IMR-90 (cell line): ENCODE measurements around the gene CASZ1. TPM values are rescaled to one million over a fixed set of nuclear protein-coding genes. Genes with fewer than 3 reads are reported as not detected.

Source experiments
- ATAC-seq: fragments of 200-7000 bp; cut with Tn5 transposase; 2 replicates; pipeline ENCODE4 v1.9.1; 2020; ENCODE audit warnings: low read depth, mild to moderate bottlenecking, moderate library complexity
- BruUV-seq: library from RNA; stranded (reverse); fragments of 400-500 nt; replicated peaks from 2 replicates; lab custom pipeline; 2021; lab: Mats Ljungman, UMichigan
- CTCF ChIA-PET: fragments of 300-600 bp; formaldehyde crosslinking; extraction: SDS; loops from one replicate; lab custom pipeline; 2021; ENCODE audit warnings: antibody characterized with exemption; lab: Yijun Ruan, JAX
- POLR2A ChIA-PET: fragments of 300-600 bp; sonication (Branson Sonifier 250); formaldehyde crosslinking; loops from one replicate; lab custom pipeline; 2022; ENCODE audit warnings: antibody characterized with exemption; ENCODE audit not compliant: unreplicated experiment; lab: Charles Lee
- DNase-seq: peaks from one replicate; pipeline ENCODE4 v3.0.0; 2013
- H2AFZ ChIP-seq: replicated peaks from 2 replicates; pipeline ENCODE3; 2013; ENCODE audit warnings: low read length, mild to moderate bottlenecking; ENCODE audit not compliant: poor library complexity
- H2AK5ac ChIP-seq: 2 replicates; pipeline ENCODE4 v1.6.1; 2013; ENCODE audit warnings: low read depth, low read length, inconsistent platforms
- H2AK9ac ChIP-seq: replicated peaks from 2 replicates; pipeline ENCODE3; 2013; ENCODE audit warnings: mild to moderate bottlenecking, low read depth, low read length, moderate library complexity; ENCODE audit not compliant: poor library complexity
- H2BK120ac ChIP-seq: 2 replicates; pipeline ENCODE4 v1.6.1; 2013; ENCODE audit warnings: low read depth, low read length, inconsistent platforms
- H2BK15ac ChIP-seq: 3 replicates; pipeline ENCODE4 v1.6.1; 2013; ENCODE audit warnings: low read depth, low read length, inconsistent platforms
- H2BK20ac ChIP-seq: 2 replicates; pipeline ENCODE4 v1.6.1; 2013; ENCODE audit warnings: low read depth, mild to moderate bottlenecking, inconsistent platforms, low read length, moderate library complexity
- H2BK5ac ChIP-seq: 2 replicates; pipeline ENCODE4 v1.6.1; 2013; ENCODE audit warnings: mild to moderate bottlenecking, low read depth, low read length, inconsistent platforms; ENCODE audit not compliant: poor library complexity, severe bottlenecking
- H3K14ac ChIP-seq: replicated peaks from 2 replicates; pipeline ENCODE4 v1.6.1; 2013; ENCODE audit warnings: low read depth, low read length, inconsistent platforms
- H3K18ac ChIP-seq: 2 replicates; pipeline ENCODE4 v1.6.1; 2013; ENCODE audit warnings: low read depth, low read length, control low read depth
- H3K23ac ChIP-seq: 2 replicates; pipeline ENCODE4 v1.6.1; 2013; ENCODE audit warnings: low read depth, low read length, inconsistent platforms
- H3K27ac ChIP-seq: 2 replicates; pipeline ENCODE4 v1.5.1; 2013; ENCODE audit warnings: mild to moderate bottlenecking, control low read depth, low read length; ENCODE audit not compliant: insufficient read depth
- H3K27me3 ChIP-seq: 2 replicates; pipeline ENCODE4 v1.6.1; 2013; ENCODE audit warnings: low read length; ENCODE audit not compliant: control insufficient read depth, insufficient read depth
- H3K36me3 ChIP-seq: 2 replicates; pipeline ENCODE4 v1.6.1; 2013; ENCODE audit warnings: low read length, mixed read lengths; ENCODE audit not compliant: control insufficient read depth, insufficient read depth
- H3K4ac ChIP-seq: 2 replicates; pipeline ENCODE4 v1.6.1; 2013; ENCODE audit warnings: low read depth, low read length, inconsistent platforms
- H3K4me1 ChIP-seq: 2 replicates; pipeline ENCODE4 v1.6.1; 2013; ENCODE audit warnings: low read length, mixed read lengths; ENCODE audit not compliant: control insufficient read depth, insufficient read depth
- H3K4me2 ChIP-seq: 2 replicates; pipeline ENCODE4 v1.6.1; 2013; ENCODE audit warnings: low read depth, mild to moderate bottlenecking, control low read depth, low read length, moderate library complexity
- H3K4me3 ChIP-seq: 2 replicates; pipeline ENCODE4 v1.5.1; 2013; ENCODE audit warnings: low read depth, mild to moderate bottlenecking, control low read depth, low read length, moderate library complexity; ENCODE audit not compliant: insufficient read depth
- H3K56ac ChIP-seq: 2 replicates; pipeline ENCODE4 v1.6.1; 2013; ENCODE audit warnings: low read length, inconsistent platforms; ENCODE audit not compliant: insufficient read depth; ENCODE audit errors: extremely low read depth
- H3K79me1 ChIP-seq, 2 experiments: 2 replicates each; pipeline ENCODE4 v1.6.1; 2013; ENCODE audit warnings: low read length in 2 of 2, inconsistent platforms in 1 of 2, low read depth in 1 of 2
- H3K9ac ChIP-seq: 2 replicates; pipeline ENCODE4 v1.6.1; 2013; ENCODE audit warnings: low read depth, low read length, control low read depth
- H3K9me1 ChIP-seq: 2 replicates; pipeline ENCODE4 v1.6.1; 2013; ENCODE audit warnings: low read length, inconsistent platforms; ENCODE audit not compliant: insufficient read depth
- H3K9me3 ChIP-seq: 2 replicates; pipeline ENCODE4 v1.6.1; 2013; ENCODE audit warnings: low read length; ENCODE audit not compliant: control insufficient read depth, insufficient read depth
- H4K20me1 ChIP-seq: 2 replicates; pipeline ENCODE4 v1.6.1; 2013; ENCODE audit warnings: low read length, inconsistent platforms; ENCODE audit not compliant: insufficient read depth
- H4K5ac ChIP-seq: 2 replicates; pipeline ENCODE4 v1.6.1; 2013; ENCODE audit warnings: mild to moderate bottlenecking, low read depth, low read length, control low read depth
- H4K8ac ChIP-seq, 2 experiments: 2 replicates each; pipeline ENCODE4 v1.6.1; 2013; ENCODE audit warnings: low read depth in 2 of 2, low read length in 2 of 2, control low read depth in 1 of 2, inconsistent platforms in 1 of 2
- H4K91ac ChIP-seq: 2 replicates; pipeline ENCODE4 v1.6.1; 2013; ENCODE audit warnings: low read depth, low read length, inconsistent platforms; ENCODE audit not compliant: insufficient read depth
- BHLHE40 ChIP-seq: fragments of 150-350 bp; IDR thresholded peaks from 2 replicates; pipeline ENCODE4 v1.6.1; 2016; ENCODE audit warnings: mild to moderate bottlenecking, low read depth, low read length
- CEBPB ChIP-seq: IDR thresholded peaks from 2 replicates; pipeline ENCODE4 v1.6.1; 2012; ENCODE audit warnings: low read depth, low read length, improper control_type of control experiment
- CHD1 ChIP-seq: IDR thresholded peaks from 2 replicates; pipeline ENCODE4 v1.6.1; 2012; ENCODE audit warnings: low read depth, low read length, improper control_type of control experiment
- FOS ChIP-seq: fragments of 150-350 bp; IDR thresholded peaks from 2 replicates; pipeline ENCODE4 v1.6.1; 2016; ENCODE audit warnings: low read depth, low read length
- MAFK ChIP-seq: IDR thresholded peaks from 2 replicates; pipeline ENCODE4 v1.6.1; 2012; ENCODE audit warnings: low read depth, low read length, improper control_type of control experiment
- MAZ ChIP-seq: IDR thresholded peaks from 2 replicates; pipeline ENCODE4 v1.6.1; 2012; ENCODE audit warnings: low read depth, mild to moderate bottlenecking, low read length, improper control_type of control experiment, moderate library complexity, borderline replicate concordance
- MXI1 ChIP-seq: IDR thresholded peaks from 2 replicates; pipeline ENCODE4 v1.6.1; 2012; ENCODE audit warnings: low read depth, mild to moderate bottlenecking, low read length, moderate library complexity, borderline replicate concordance
- NFE2L2 ChIP-seq: fragments of 150-350 bp; IDR thresholded peaks from 2 replicates; pipeline ENCODE4 v1.6.1; 2016; ENCODE audit warnings: low read depth, mild to moderate bottlenecking, low read length
- POLR2A ChIP-seq: IDR thresholded peaks from 2 replicates; pipeline ENCODE4 v1.6.1; 2012; ENCODE audit warnings: mild to moderate bottlenecking, low read depth, low read length
- RAD21 ChIP-seq: IDR thresholded peaks from 2 replicates; pipeline ENCODE4 v1.6.1; 2012; ENCODE audit warnings: low read length, improper control_type of control experiment
- RCOR1 ChIP-seq: IDR thresholded peaks from 2 replicates; pipeline ENCODE4 v1.6.1; 2012; ENCODE audit warnings: mild to moderate bottlenecking, low read length, improper control_type of control experiment; ENCODE audit not compliant: insufficient replicate concordance
- RFX5 ChIP-seq: IDR thresholded peaks from 2 replicates; pipeline ENCODE4 v1.8.0; 2012; ENCODE audit warnings: low read depth, mild to moderate bottlenecking, low read length, moderate library complexity
- SMC3 ChIP-seq: fragments of 150-350 bp; IDR thresholded peaks from 2 replicates; pipeline ENCODE4 v1.6.1; 2016; ENCODE audit warnings: low read depth, mild to moderate bottlenecking, antibody characterized with exemption, low read length, moderate library complexity
- USF2 ChIP-seq: fragments of 150-350 bp; IDR thresholded peaks from 2 replicates; pipeline ENCODE4 v1.6.1; 2017; ENCODE audit warnings: mild to moderate bottlenecking, antibody characterized with exemption, low read length, low read depth
- WGBS, 2 experiments: methylation state at CpG; one replicate each; pipeline versions ENCODE4 v1.1.5 to v1.1.7; 2013; ENCODE audit warnings: missing lambda C conversion rate in 2 of 2; ENCODE audit not compliant: insufficient read length in 1 of 2; ENCODE audit errors: extremely low coverage in 2 of 2; 5-methylcytosine and 5-hydroxymethylcytosine counted together
- dilution Hi-C: fragments of 300-500 bp; cut with HindIII; formaldehyde crosslinking; loops from one replicate; pipeline ENCODE4 v1.14.3; 2018; ENCODE audit warnings: low sequenced_read_pairs; ENCODE audit not compliant: unreplicated experiment
- in situ Hi-C: fragments of 300-500 bp; cut with MboI; formaldehyde crosslinking; loops from 3 replicates; pipeline ENCODE4 v1.14.3; 2019; ENCODE audit warnings: low sequenced_read_pairs, inconsistent platforms, mixed read lengths
- intact Hi-C: fragments of 100-400 bp; cut with micrococcal nuclease; formaldehyde crosslinking; loops from 2 replicates; pipeline ENCODE4 v1.10.0; 2022
- polyA plus RNA-seq, 3 experiments: library from polyadenylated mRNA; depleted of rRNA; stranded (reverse); fragments of >200 nt; gene quantifications; 2 replicates each; pipeline ENCODE4 v1.2.3, GENCODE V29; 2012; ENCODE audit warnings: low replicate concordance in 1 of 3
- total RNA-seq: library from RNA; depleted of rRNA; stranded (reverse); fragments of >200 nt; gene quantifications from 2 replicates; pipeline ENCODE4 v1.2.3, GENCODE V29; 2012
- TF ChIP-seq, protein P1 (sequence below): conservative IDR thresholded peaks from 2 replicates; pipeline ENCODE4 v1.5.1; 2012; ENCODE audit warnings: mild to moderate bottlenecking, low read depth, low read length, improper control_type of control experiment
- TF ChIP-seq, protein P2 (sequence below): fragments of 150-350 bp; IDR thresholded peaks from 2 replicates; pipeline ENCODE4 v1.6.1; 2016; ENCODE audit warnings: low read depth, mild to moderate bottlenecking, low read length, moderate library complexity, borderline replicate concordance

Gene CASZ1
- total and polyA plus RNA-seq, 2 of the 4 experiments (the other 2 are of a cell fraction): 0.18 to 0.24 TPM

DNA sequence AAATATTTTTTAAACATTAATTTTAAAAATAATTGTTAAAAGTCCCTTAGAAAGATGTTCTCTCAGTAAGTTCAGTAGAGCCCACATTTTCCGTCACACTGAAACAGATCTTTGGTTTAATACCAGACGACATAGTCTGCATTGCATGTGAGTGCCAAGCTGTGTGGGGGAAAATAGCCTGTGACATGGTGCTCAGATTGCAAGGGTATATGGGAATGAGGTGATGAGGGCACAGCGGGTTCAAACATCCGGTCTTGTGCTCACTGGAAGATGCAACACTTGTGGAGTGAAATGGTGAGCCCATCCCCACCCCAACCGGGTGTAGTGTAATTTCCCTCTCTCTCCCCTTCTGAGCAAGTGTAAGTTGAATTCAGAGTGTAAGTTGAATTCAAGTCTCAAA, 207.4 kb downstream of the CASZ1 start:
- H3K23ac ChIP-seq: no peak overlapping the region
- ATAC-seq: no peak
- H4K91ac ChIP-seq: no peak overlapping the region
- no peak overlapping the region for H4K8ac ChIP-seq
- H3K27ac ChIP-seq: no peak overlapping the region
- H3K4me1 ChIP-seq: peaks cover 5% of the 10 kb centered on the region; the same call in 1 of the 2 replicates
- no peak for DNase-seq
- dilution Hi-C loops (no loop called here), intact Hi-C loops (no loop called here), in situ Hi-C loops (no loop called here)
- H3K4me2 ChIP-seq: no peak overlapping the region
- no peaks in the 10 kb centered on the region for H3K27me3 ChIP-seq
- no peak overlapping the region for H3K4ac ChIP-seq
- H3K4me3 ChIP-seq: no peak overlapping the region
- TF ChIP-seq FOS: no peak
- TF ChIP-seq, protein P1, sequence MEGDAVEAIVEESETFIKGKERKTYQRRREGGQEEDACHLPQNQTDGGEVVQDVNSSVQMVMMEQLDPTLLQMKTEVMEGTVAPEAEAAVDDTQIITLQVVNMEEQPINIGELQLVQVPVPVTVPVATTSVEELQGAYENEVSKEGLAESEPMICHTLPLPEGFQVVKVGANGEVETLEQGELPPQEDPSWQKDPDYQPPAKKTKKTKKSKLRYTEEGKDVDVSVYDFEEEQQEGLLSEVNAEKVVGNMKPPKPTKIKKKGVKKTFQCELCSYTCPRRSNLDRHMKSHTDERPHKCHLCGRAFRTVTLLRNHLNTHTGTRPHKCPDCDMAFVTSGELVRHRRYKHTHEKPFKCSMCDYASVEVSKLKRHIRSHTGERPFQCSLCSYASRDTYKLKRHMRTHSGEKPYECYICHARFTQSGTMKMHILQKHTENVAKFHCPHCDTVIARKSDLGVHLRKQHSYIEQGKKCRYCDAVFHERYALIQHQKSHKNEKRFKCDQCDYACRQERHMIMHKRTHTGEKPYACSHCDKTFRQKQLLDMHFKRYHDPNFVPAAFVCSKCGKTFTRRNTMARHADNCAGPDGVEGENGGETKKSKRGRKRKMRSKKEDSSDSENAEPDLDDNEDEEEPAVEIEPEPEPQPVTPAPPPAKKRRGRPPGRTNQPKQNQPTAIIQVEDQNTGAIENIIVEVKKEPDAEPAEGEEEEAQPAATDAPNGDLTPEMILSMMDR: no peak
- no peak for TF ChIP-seq RCOR1
- TF ChIP-seq MAZ: no peak
- TF ChIP-seq CEBPB: no peak
- no peak for TF ChIP-seq MAFK
- TF ChIP-seq CHD1: no peak
- no peak for TF ChIP-seq SMC3
- TF ChIP-seq, protein P2, sequence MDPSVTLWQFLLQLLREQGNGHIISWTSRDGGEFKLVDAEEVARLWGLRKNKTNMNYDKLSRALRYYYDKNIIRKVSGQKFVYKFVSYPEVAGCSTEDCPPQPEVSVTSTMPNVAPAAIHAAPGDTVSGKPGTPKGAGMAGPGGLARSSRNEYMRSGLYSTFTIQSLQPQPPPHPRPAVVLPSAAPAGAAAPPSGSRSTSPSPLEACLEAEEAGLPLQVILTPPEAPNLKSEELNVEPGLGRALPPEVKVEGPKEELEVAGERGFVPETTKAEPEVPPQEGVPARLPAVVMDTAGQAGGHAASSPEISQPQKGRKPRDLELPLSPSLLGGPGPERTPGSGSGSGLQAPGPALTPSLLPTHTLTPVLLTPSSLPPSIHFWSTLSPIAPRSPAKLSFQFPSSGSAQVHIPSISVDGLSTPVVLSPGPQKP: no peak
- TF ChIP-seq BHLHE40: no peak
- no peak for TF ChIP-seq USF2
- no peak for TF ChIP-seq MXI1
- no peak for TF ChIP-seq RAD21
- TF ChIP-seq POLR2A: no peak
- TF ChIP-seq RFX5: no peak
- TF ChIP-seq NFE2L2: no peak
- POLR2A ChIA-PET: interaction anchor here (0.6 kb wide), 1 partner anchor 49 kb away, joined by 6 read pairs; no protein-coding TSS in a partner anchor
- H2AK9ac ChIP-seq: no peak overlapping the region
- no peak overlapping the region for H2BK5ac ChIP-seq
- H3K36me3 ChIP-seq: no peaks in the 10 kb centered on the region
- H3K9me1 ChIP-seq: no peaks in the 10 kb centered on the region
- no peak overlapping the region for H3K9ac ChIP-seq
- H2BK20ac ChIP-seq: no peak overlapping the region
- no peak overlapping the region for H3K14ac ChIP-seq
- no CpG with 5 or more reads among the region's 5 CpGs for WGBS, 2 experiments
- H3K18ac ChIP-seq: no peak overlapping the region
- no peak overlapping the region for H2AK5ac ChIP-seq
- H2BK15ac ChIP-seq: no peak overlapping the region
- H3K79me1 ChIP-seq: peaks cover under 1 to 13% of the 10 kb centered on the region in 2 experiments; a peak in 1 of 4 replicates
- no peak overlapping the region for H4K5ac ChIP-seq
- H3K56ac ChIP-seq: no peak overlapping the region
- CTCF ChIA-PET: no interaction called here
- no peak overlapping the region for H2BK120ac ChIP-seq
- BruUV-seq: no TSS peak
- H3K9me3 ChIP-seq: no peaks in the 10 kb centered on the region
- H4K20me1 ChIP-seq: peaks cover 4% of the 10 kb centered on the region; the same call in 1 of the 2 replicates
- no peak overlapping the region for H2AFZ ChIP-seq
